CD4-positive, alpha-beta T cell treated with Interleukin-1 beta for 1 hour (primary cell): ENCODE data around the gene TNIK.

Source experiments
- DNase-seq, 2 donors: peaks; one replicate each; pipeline ENCODE4 v3.0.0-alpha.2; 2020 to 2022

TNIK gene

DNA sequence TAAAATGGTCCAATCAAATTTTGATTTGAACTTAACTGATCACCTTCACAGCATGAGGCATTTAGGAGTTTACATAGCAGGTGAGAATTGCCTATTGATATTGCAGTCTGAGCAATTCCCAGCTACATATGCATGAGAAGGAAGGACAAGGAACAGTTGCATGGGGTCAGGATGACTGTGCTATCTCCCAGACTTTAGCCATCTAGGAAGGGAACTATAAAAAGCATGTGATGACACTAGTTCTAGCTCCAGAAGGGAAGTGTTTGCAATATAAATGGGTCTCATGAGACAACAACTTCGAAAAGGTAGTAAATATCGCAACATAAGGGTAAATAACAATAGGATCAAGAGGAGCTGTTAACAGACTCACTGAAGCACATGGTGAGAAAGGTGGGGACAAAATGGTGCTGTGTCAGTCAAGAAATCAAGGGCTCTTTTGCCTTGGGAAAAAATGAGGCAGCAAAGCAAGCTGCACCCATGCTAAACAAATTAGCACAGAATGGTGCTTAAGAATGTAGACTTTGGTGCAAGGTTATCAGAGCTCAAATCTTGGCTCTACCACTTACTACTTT lies 343.3 kb downstream of the TNIK start:
- DNase-seq: no peak

- DNase-seq: no peak
These were observed 343.8 kb downstream of the TNIK start for GRCh38 chr3:171116365-171116764.

DNA sequence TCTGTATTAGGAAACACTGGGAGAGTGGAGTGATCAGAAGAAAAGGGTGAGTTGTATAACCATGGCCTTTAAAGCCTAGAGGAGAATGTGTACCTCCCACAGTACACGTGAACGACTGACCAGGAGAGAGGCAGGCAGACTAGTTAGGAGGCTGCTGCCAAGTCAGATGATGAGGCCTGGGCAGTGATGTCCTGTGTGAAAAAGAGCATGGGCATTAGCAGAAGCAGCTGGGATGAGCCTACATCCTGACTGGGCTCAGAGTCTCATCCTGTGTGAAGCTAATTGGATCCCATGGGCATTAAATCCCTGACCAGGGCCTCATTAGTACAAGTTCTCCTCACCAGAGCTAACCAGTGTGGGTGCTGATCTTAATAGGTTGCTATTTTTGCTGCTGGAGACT lies 344.5 kb downstream of the TNIK start:
- DNase-seq: no peak

GRCh38 chr3:171113716-171114115 lies 346.5 kb downstream of the TNIK start:
- DNase-seq: no peak

DNA sequence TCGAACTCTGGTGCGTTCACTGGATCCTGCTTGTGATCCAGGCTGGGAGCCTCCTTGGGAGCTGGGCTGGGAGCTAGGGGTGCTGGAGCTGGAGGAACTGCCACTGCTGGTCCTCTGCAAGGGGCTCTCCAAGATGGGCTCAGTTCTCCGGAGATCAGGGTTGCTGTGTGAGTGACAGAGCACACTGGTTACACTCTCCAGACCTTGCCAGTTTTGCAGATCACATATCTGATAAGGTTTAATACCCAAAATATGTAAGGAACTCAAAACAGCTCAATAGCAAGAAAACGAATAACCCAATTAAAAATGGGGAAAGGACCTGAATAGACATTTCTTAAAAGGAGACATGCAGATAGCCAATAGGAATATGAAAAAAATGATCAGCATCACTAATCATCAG lies 349.5 kb downstream of the TNIK start:
- DNase-seq: no peak

- no peak for DNase-seq
These were observed 352.1 kb downstream of the TNIK start for GRCh38 chr3:171108066-171108465.

GRCh38 chr3:171103185-171103584 lies 357.0 kb downstream of the TNIK start:
- no peak for DNase-seq

DNA sequence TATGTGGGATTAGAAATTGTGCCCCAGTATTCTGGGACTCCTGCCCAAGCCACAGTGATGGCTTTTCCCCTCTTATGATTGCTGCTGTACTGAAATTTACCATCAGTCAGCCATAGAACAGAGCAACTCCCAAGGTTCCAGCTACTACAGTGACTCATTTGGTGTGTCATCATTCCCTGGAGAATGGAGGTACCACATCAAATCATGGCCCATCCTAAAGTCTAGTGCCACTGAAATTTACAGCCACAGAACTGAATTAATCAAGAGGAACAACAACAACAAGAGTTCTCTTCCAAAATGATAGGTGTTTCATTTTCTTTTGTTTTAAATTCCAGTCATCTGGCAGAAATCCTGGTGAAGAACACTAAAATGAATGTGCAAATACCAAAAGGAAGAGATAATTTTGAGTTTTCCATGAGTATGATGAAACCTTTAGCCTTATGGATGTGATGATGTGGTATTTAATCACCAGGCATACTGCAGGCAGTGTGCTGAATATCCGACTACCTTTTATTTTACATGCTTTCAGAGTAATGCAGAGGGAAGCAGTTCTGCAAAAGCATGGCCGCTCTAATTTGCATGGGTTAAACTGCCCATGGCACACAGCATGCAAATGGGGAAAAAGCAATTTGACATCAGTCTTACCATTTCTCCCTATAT lies 358.1 kb downstream of the TNIK start:
- DNase-seq: no peak

DNA sequence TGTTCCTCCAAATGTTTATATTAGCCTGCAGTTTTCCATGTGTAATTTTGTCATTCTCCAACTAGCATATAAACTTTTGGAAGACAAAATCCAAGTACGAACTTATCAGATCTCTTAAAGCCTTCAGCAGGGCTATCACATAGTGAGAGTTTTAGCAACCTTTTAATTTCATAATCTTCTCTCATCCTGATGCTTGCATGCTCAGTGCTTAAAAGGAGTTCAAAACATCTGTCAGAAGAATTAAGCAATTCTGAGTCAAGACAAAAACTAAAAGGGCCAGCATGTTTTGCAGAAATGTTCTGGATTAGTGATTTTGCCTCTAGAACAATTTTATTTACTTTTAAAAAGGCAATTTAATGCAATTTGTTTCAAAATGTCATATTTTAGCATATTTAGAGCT lies 360.3 kb downstream of the TNIK start:
- no peak for DNase-seq

DNA sequence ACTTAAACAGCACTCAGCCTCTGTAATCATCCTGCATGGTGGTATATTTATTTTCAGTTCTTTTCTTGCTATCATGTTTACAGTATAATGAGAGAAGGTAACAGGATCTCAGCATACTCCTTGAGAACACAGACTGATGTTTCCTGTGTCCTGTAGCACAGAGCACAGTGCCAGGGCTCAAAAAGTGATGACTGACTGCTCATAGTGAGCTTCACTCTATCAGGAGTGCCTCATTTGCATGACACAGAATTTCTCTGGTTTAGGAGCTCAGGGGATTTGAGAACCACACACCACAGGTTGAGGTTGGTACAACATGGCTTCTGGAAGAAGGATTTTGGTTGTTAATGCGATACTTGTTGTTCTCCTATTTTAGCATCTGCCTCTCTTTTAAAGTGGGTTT lies 365.1 kb downstream of the TNIK start:
- DNase-seq: no peak

DNA sequence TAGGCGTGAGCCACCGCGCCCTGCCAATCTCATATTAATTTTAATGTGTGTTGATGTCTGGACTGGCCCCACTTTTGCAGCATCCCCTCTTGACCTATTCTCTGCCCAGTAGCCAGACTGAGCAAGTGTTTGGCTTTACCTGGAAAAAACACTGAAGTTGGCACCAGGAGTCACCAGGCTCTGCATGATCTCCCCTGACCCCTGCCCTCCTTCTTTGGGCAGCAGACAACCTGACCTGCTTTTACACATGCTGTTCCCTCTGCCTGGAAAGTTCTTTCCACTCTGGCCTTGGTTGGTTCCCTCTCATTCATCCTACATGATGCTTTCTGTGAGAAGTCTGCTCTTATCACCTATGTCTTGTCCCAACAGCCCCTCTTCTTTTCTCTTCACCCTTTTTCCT lies 365.8 kb downstream of the TNIK start:
- no peak for DNase-seq

GRCh38 chr3:171093462-171093861 lies 366.7 kb downstream of the TNIK start:
- DNase-seq: no peak

DNA sequence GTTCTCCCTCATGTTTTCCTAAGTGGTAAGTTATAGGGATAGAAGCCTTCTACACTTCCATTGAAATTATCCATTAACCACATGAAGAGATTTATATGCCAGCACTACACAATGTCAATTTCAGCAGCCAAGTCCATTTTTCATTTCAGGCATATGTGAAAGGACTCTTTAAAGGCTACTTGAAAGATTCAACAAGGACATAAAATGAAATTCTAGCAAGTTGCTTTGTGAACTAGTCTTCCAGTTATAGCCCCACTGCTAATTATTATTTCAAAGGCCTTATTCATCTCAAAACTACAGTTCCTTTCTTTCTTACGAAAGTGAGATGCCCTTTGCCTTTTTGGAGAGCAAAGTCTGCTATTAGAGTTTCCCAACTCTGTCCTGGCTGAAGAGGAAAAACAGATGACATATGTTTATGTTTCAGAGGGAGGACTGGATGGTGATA lies 367.7 kb downstream of the TNIK start:
- DNase-seq: no peak

DNA sequence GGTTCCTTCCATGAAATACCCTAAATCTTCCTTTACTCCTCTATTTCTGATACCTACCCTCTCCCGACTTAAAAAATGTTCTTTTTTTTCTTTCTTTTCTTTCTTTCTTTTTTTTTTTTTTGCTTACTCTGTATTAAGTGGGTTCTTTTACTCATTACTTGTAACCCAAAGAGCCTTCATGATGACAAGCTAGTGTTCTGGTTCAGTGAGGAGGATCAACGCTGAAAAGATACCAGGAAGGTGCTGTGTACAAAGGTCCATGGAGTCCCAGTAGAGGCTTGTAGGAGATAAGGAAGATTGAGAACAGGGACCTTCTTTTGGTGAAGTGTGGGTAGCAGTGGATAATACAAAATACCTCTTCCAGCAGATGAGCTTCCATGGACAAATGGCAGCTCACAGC lies 369.9 kb downstream of the TNIK start:
- DNase-seq: no peak

- no peak for DNase-seq
These were observed 371.0 kb downstream of the TNIK start for GRCh38 chr3:171088964-171089754.

DNA sequence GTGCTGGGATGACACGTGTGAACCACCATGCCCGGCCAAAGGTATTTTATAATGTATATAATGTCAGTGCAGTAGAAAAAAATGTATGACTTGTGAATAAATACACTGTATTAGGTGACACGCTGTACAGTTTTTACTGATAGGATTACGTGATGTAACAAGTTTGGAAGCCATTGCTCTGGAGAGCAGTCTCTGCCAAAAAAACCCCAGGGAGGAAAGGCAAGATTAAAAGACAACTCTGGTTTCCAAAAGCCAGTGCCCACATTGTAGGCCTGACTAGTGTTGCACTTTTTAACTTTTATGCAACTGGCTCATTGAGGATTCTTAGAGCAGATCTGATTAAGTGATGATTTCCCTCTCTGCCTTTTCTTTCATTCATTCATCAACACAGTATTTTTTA lies 371.7 kb downstream of the TNIK start:
- DNase-seq: no peak

- DNase-seq: no peak
These were observed 373.3 kb downstream of the TNIK start for GRCh38 chr3:171086914-171087313.

DNA sequence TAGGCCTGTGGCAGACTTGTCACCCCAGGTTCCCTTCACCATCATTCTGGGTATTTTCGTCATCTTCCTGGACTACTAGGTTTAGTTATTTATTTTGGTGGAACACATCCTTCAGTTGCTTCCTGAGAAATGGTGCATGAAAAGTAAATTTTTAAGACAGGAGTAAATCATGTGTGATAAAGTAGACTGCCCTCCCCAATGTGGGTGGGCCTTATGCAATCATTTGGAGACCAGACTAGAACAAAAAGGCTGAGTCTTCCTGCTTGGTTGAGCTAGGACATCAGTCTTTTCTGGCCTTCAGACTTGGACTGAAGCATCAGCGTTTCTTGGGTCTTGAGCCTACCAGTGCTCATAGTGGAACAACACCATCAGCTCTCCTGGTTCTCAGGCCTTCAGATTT lies 382.9 kb downstream of the TNIK start:
- no peak for DNase-seq

- no peak for DNase-seq
These were observed 387.8 kb downstream of the TNIK start for GRCh38 chr3:171072432-171072831.

- no peak for DNase-seq
These were observed 391.5 kb downstream of the TNIK start for GRCh38 chr3:171068658-171069057.

DNA sequence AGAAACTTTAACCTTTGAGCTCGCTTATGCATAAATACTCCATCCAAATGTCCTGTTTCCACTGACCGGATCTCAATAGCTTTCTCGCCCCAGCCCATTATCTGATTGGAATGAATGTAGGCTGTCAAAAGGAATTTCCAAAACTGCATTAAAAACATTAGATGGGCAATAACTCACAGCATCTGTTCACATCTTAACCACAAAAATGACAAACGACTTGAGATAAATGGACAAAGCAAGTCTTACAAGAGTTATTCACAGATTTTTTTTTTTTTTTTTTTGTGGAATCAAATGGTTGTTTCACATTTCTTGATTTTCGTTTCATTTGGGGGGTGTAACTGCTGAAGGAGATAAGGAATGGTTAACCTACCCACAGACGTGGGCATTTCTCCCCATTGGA lies 394.0 kb downstream of the TNIK start:
- no peak for DNase-seq

GRCh38 chr3:171065732-171066131 lies 394.5 kb downstream of the TNIK start:
- no peak for DNase-seq

- no peak for DNase-seq
These were observed 395.7 kb downstream of the TNIK start for GRCh38 chr3:171064461-171064860.

DNA sequence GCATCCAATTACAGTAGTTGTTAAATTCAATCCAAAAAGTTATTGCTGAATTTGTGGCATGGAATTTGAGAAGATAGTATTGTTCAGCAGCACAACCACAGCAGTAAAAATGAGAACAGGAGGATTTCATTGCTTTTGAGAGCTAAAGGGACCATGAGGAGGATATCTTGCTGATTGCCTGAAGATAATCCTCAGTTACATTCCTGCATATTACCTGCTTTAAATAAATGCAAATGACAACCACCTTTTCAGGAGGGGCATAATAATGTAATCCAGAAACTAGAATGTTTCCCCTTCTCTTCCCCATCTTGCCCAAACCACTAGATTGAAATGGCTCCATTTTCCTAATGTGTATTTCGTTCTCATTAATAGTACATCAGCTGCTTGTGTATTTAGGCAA lies 398.5 kb downstream of the TNIK start:
- no peak for DNase-seq
